GM21447 (cell line): Measurements from ENCODE around the gene FAM20A.

Experiments used
- ATAC-seq: cut with Tn5 transposase; IDR thresholded peaks from one replicate; pipeline ENCODE4 v1.9.1; 2021; ENCODE audit not compliant: unreplicated experiment

Gene FAM20A

DNA sequence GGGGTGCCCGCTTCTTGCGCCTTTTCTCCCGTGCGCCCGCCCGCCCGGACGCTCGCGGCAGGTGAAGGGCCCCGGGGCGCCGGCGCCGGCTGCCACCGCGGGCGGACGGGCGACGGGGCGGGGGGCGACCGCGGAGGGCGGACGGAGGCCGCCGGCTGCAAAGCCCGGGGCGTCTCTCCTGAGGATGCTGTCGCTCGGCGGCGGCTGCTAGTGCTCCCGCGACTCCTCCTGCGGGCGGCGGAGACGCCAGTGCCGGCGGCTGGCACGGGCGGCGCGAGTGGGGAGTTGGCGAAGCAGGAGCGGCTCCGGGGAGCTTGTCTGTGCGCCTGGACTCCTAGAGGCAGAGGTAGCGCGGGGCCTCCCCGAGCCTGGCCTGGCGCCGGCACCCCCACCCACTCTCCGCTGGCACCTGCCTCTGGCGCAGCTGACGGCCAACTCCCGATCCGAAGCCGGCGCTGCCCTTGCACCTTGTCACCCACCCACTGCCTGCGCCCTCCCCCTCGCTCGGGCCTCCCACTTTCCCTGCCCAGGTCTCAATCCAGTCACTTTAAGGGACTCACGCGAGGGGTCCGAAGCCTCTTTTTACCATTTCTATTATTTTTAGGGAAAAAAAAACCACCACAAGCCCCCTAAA, at the start of gene FAM20A:
TSS of gene FAM20A (minus strand) at position 437 of the 634 bp plus-strand sequence. CDS start 701 bp downstream, outside the sequence.
- no peak for ATAC-seq

DNA sequence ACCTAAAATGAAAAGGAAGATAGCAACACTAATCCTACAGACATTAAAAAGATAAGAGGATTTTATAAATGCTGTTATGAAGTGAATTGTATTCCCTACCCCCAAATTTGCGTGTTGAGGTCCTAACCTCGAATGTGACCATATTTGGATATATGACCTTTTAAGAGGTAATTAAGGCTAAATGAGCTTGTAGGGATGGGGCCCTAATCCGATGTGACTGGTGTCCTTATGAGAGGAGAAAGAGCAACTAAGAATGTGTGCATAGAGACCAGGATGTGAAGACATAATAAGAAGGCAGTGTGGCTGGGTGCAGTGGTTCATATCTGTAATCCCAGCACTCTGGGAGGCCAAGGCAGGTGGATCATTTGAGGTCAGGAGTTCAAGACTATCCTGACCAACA, 48.2 kb upstream of the FAM20A start:
- ATAC-seq: no peak

DNA sequence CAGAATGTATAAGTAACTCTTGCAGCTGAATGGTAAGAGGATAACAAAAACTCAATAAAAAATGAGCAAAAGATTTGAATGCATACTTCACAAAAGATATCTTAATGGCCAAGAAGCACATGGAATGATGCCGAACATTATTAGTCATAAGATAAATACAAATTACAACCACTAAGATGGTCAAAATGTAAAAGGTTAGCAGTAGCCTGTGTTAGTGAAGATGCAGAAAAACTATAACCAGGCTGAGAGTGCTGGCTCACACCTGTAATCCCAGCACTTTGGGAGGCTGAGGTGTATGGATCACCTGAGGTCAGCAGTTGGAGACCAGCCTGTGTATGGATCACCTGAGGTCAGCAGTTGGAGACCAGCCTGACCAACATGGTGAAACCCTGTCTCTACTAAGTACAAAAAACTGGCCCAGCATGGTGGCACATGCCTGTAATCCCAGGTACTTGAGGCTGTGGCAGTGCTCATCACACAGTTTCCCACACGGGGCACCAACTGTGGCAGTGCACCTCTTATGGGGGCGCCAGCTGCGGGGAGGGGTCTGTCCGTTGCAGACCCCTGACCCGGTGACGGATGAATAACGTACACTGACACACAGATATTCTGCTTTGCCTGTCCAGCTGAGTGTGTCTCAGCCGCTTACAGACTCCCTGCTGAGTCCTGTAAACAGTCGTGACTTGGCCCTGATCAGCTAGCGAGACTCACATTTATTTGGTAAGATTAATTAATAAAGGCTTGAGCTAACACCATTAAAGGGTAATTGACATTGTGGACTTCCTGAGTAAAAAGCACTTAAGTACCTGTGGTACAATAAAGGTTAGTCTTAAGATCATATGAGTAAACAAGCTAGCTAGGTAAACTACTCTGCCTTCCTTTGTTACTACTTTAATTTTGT, 45.7 kb upstream of the FAM20A start:
- no peak for ATAC-seq

DNA sequence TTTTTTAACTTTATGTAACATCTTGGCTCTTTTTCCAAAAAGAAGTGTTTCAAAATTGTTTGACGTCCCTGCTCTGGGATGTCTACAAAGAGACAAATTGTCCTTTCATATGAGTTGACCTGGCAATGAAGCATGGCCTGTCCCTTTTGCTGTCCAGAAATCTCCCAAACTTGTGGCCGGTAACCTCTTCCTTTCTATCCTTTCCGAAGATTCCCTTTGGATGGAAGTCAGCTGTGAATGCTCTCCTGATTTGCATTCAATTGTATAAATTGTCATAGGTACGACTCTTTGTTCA, 40.9 kb upstream of the FAM20A start:
- ATAC-seq: no peak

DNA sequence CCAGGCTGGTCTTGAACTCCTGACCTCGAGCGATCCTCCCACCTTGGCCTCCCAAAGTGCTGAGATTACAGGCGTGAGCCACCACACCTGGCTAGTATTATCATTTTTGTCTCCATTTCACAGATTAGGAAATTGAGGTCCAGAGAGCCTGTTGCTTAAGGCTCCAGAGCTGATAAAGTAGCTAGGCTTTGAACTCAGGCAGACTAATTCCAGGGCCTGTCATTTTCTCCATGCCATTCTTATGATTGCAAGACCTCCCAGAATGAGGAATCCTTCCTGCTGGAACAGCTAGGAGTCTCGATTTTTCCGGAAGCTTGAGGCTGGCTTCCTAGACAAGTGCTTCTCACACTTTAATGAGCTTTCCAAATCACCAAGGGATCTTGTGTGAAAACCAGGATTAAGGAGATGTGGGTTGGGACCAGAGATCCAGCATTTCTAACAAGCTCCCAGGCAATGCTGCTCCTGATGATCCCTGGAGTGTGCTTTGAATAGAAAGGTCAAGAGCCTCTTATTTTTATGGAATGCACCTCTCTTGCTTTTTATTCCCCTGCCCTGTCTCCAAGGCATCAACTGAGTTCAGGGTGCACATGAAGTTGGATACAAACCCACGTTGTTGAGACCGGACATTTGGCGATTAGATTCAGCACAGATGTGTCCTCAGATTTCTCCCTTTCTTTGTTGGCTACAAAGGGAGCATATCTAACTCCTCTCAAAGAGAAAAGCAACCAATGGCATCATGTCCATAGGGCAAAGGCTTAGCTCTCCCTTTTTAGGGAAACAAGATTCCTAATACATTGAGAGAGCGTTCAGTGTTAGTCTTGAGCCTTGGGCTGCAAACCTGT, 40.3 kb upstream of the FAM20A start:
- ATAC-seq: no peak

DNA sequence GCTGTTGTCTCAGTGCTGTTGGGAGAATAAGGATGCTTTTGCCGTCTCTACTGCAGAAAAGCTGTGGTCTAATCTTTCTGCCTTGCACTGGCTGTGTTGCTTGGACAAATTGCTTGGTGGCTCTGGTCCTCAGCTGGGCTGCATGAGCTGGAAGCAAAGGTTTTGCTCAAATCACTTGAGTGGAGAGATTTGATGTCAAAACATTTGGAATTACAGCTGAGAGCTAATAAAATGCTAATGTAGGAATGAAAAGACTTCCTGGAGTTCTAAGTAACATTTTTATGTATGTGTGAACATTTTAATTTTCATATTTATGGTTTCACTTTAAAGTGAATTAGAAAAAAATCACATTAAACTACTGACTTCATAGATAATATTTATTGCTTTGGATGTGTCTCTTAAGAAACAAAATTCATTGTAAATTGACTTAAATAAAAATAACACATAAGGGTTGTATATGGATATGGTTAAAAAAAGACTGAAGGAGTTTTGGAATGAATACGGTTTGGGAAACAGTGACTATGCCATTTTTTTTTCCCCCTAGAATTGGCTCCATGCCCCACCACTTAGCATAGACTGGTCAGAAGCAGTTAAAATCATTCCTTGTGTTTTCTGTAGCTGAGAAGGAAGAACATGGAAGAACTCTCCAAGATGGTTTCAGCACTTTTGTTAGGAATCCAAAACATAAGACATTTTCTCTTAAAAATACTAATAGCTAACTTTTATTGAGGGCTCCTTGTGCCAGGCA, 39.2 kb upstream of the FAM20A start:
- ATAC-seq: no peak

DNA sequence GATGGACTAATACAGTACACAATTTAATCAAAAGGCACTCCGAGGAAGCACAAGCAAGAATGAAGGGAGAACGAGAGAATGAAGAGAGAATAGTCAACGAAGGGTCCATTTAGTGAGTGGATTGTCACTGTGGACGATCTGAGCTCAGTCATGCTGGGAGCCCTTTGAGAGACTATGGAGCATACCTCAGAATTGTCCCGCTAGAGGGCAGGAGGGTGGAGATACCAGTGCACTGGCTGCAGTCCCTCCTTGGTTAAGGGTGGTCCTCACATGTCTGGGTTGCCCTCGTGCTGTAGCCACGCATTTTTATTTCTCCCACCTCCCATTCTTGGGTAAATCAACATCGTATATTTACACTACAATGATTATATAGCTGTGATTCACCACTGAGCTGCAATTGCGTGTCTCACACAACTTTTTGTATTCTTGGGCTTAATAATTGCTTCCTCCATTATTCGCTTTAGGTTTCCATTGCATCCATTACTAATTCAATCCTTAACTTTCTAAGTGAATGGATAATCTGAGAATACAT, 33.2 kb upstream of the FAM20A start:
- ATAC-seq: no peak

DNA sequence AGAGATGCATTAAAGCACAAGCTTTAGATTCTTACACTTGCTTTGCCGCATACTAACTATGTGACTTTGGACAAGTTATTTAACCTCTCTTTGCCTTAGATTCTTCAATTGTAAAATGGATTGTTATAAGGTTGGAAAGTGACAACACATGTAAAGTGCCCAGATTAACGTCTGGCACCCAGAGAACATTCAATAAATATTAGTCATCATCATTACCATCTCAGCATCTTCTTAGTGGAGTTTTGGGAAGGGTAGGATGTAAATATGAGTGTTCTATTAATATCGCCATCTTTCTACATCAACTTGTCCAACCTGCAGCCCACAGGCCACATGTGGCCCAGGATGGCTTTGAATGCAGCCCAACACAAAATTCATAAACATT, 27.4 kb upstream of the FAM20A start:
- no peak for ATAC-seq

DNA sequence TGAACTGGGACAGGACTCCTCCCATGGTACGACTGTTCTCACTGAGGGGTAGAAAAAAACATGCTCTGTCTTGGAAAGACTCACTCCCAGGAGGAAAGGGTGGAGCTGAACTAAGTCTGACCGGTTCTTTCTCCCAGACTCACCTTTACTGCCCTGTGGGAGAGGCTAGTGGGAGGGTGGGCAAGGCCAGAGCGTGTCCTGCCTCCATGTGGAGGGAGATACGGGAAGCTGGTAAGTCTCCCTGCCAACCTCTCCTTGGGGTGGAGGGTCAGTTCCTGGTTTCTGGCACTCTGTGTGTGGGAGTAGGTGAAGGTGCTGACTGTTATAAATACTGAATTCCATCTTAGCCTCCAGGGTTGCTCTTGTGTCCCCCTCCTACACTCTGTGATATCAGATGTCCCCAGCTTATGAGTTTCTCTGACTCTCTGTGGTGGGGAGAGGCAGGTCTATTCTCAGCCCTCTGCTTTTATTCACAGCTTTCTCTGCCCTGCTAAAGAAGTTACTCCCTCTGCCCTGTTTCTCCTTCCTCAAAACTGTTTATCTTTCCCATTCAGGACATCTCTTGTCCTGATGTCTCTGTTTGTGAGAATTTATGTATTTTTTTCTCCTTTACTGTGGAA, 26.9 kb upstream of the FAM20A start:
- no peak for ATAC-seq

DNA sequence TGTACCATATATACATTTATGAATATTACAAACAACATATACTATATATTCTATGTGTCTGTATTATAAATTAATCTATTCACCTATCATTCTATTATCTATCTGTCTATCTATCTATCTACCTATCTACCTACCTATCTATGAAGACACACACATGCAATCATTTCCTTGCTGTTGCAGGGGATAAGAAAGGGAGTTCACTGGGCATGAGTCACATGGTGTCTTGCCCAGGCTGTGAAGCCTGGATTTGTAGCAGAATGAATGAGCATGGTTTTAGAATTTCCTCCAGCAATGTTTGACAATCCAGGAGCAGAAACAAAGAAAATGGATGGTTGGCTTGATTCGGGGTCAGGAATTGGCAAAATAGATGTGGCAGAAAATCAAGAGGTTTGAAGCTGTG, 23.2 kb upstream of the FAM20A start:
- ATAC-seq: no peak

DNA sequence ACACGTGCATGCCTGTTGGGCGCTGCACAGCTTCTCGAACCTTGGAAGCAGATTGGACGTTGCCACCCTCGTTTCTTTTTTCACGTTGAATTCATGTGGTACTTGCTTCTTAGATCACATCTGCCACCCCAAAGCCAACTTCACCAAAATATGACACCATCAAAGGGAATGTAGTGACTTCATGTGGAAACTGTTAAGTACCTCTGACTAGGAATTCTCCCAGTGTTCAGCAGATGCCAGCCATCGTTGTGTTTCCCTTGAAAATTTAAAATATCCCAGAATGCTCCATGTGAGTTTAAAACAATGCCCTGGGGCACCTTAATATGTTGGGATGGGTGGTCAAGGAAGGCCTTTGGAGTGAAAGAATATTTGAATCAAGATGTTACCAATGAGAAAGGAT, 22.6 kb upstream of the FAM20A start:
- no peak for ATAC-seq

DNA sequence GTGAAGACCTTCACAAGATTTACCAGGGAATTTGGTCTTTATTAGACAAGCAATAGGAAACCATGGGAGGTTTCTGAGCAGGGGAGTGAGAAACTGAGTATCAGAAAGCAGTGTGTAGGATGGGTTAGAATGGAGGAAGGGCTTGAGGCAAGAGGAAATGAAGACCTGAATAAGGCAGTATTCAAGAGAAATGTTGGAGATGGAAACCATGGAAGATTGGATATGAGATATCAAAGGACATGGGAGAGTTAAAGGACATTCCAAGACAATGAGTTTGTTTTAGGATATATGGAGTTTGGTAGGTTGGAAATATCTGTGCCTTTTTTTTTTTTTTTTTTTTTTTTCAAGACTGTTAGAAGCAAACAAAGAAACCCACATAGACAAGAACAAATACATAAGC, 21.3 kb upstream of the FAM20A start:
- ATAC-seq: no peak

DNA sequence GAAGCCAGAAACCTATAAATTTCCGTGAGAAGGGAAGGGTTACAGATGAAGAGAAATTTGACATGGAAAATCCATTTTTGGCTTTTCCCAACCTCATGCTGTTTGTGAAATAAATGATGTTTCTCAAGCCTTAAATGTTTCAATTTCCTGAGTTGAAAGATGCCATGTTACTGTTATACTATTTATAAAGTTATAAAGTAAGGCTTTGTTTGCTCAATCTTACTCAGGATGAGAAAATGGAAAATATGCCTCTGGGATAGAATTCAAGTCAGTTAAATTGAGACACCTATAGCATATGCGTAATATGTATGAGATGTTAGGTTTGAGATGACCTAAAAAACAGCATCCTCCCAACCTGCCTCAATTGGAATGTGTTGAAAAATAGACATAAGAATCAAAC, 19.9 kb upstream of the FAM20A start:
- no peak for ATAC-seq

DNA sequence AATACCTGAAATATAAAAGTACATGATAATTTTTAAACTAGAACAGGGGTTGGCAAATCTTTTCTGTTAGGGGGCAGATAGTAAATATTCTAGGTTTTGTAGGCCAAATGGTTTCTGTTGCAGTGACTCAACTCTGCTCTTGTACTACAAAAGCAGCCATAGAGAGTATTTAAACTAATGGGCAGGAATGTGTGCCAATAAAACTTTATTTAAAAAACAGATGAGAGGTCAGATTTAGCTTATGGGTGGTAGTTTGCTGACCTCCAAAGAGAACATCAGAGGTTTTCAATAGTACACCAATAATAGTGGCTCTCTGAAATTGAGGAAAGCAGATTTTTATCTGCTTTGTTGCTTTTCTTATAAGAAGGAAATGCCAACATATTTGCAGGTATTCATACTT, 15.2 kb upstream of the FAM20A start:
- no peak for ATAC-seq

DNA sequence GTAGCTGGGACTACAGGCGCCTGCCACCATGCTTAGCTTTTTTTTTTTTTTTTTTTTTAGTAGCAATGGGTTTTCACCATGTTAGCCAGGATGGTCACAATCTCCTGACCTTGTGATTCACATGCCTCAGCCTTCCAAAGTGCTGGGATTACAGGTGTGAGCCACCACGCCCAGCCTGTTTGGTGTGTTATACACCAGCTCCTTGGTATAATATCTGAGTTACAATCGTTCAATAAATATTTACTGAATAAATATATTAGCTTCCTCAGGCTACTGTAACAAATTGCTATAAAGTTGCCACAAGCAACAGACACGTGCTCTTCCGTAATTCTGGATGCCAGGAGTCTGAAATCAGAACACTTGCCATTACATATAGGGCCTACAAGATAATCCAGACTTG, 13.6 kb upstream of the FAM20A start:
- ATAC-seq: no peak

DNA sequence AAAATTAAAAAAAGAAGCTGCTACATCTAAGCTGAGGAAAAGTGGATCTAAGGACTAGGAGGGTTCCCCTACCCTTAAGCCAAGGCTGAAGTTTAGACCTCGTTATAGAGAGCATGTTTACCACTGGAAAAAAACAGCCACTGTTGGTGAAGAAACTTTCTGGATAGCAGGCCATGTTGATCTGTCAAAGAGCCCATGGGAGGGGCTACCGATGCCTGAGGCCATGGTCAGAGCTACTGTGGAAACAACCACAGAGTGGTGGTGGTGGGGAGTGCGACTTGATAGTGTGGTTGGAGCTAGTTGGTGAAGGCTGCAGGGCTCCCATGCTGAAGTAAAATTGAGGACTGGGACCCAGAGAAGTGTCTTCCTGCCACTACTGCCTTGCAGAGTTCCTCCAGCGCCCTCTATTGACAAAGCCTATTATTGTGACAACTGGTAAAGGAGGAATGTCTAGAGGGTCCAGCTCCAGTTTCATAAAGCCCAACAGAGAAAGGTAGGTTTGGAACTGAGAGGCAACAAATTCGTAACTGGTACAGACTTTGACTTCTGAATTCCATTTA, 12.7 kb upstream of the FAM20A start:
- no peak for ATAC-seq

DNA sequence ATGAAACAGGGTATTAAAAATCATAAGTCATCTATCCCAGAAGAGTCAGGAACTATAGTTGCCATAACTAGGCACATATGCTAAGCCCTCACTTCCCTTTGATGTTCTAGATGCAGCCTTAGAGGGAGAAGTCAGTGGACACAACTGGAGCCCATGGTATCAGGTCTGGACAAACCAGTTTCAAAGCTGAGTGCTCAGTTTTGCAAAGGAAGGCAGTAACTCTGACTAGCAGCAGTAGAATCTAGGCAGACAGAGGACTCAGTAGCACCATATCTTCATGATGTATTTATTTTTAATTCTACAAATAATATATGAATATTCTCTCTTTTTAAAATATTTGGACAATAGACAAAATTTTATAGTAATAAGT, 11.7 kb upstream of the FAM20A start:
- ATAC-seq: no peak

DNA sequence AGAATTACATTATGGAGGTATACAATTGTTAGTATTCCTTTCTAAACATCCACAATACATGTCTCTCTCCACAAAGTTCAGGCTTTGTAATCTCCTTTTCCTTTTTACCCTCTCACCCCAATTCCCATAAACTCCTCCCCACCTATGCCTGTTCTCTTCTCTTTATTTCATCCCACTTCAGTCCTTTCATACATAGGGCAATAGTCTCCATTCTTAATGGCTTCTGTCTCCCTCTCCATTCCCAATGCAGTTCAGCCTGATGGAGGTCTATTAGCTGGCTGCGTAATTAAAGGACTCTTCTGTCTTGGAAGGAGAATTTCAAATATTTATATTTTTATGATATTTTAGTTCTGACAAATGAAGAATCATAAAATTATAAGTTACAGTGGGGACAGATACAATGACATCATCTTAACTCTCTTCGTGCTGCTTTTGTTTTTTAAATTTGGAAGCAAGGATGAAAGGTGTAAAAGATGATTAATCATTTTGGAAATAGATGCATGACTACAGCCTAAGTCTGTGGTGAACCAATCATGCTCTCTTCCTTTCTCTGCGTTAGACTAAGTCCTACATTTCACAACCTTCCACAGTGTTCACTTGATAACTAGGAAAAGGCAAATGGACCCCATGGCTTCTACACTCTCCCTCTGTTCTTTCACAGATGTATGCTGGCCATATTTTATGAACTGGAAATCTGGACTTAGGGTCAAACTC, 11.2 kb upstream of the FAM20A start:
- no peak for ATAC-seq

DNA sequence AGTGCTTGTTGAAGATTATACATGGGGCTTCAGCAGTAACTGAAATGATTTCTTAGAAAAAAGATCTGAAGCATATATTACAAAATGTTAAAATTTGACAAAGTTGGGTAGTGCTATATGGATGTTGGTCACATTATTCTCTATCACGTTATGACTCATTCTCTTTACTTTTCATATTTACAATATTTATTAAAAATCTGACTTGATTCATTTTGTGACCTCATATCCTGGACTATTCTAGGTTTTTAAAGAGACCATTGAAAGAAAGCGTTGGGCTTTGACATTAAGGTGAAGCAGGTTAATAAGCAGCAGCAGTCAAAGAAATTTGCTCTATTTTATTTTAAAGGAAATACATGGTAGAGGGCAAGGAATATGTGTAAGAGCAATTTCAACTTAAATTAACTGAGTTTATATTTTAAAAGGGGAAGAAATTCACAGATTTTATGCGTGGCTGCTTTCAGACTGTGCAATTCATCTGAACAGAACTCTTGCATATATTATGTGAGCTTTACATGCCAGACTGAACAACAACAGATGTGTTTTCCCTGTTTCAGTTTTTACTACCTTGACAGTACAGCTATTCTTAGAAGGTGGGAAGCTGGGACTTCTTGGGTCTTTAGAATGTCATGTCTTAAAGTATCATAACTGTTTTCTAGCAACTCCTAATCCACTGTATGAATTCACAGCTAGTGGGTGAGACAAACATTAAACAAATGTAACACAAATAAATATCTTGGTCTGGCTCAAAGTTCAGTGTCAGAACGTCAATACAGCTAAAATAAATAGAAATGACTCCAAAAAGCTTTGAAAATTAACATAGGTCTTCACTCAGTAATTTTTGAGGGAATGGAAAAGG, 10.4 kb upstream of the FAM20A start:
- no peak for ATAC-seq
